OCI-M2 (cell line): ENCODE measurements around the gene PPP1R9B.
A peak's percentile ranks its signal among the peaks of the same experiment; 100 is the strongest.

Source experiments
- DNase-seq: peaks from one replicate; lab custom pipeline; 2025; ENCODE audit not compliant: unreplicated experiment; lab: John Stamatoyannopoulos, UW

The PPP1R9B gene

GRCh38 chr17:50174444-50174843 lies 24.0 kb upstream of the PPP1R9B start:
- DNase-seq: no peak

GRCh38 chr17:50173335-50173941 lies 23.0 kb upstream of the PPP1R9B start:
- no peak for DNase-seq

- DNase-seq: no peak
Observed at GRCh38 chr17:50172936-50173334, 22.5 kb upstream of the PPP1R9B start.

- DNase-seq: no peak
Observed at GRCh38 chr17:50172130-50172529, 21.7 kb upstream of the PPP1R9B start.

- DNase-seq: no peak
Observed at GRCh38 chr17:50171371-50172071, 21.0 kb upstream of the PPP1R9B start.

GRCh38 chr17:50170662-50171370 lies 20.3 kb upstream of the PPP1R9B start:
- DNase-seq: no peak

- DNase-seq: no peak
Observed at GRCh38 chr17:50169881-50170459, 19.5 kb upstream of the PPP1R9B start.

- peak; percentile 25 for DNase-seq
Observed at GRCh38 chr17:50169121-50169764, 18.8 kb upstream of the PPP1R9B start.

- DNase-seq: no peak
Observed at GRCh38 chr17:50168319-50168718, 17.8 kb upstream of the PPP1R9B start.

- no peak for DNase-seq
Observed at GRCh38 chr17:50167371-50167770, 16.9 kb upstream of the PPP1R9B start.

- no peak for DNase-seq
Observed at GRCh38 chr17:50166518-50167181, 16.2 kb upstream of the PPP1R9B start.

GRCh38 chr17:50165867-50166517 lies 15.5 kb upstream of the PPP1R9B start, which contains the start of gene SGCA:
Gene SGCA, plus strand, starts transcription at chr17:50166005. Its CDS starts 36 bp downstream, at chr17:50166041.
- DNase-seq: no peak

- DNase-seq: no peak
Observed at GRCh38 chr17:50165466-50165865, 15.0 kb upstream of the PPP1R9B start.

GRCh38 chr17:50165066-50165465 lies 14.6 kb upstream of the PPP1R9B start:
- DNase-seq: no peak

GRCh38 chr17:50164697-50164988 lies 14.2 kb upstream of the PPP1R9B start:
- no peak for DNase-seq

- DNase-seq: no peak
Observed at GRCh38 chr17:50163843-50164696, 13.6 kb upstream of the PPP1R9B start.

GRCh38 chr17:50162466-50163254 lies 12.2 kb upstream of the PPP1R9B start:
- DNase-seq: no peak

- DNase-seq: no peak
Observed at GRCh38 chr17:50161911-50162288, 11.4 kb upstream of the PPP1R9B start.
